Limb (tissue), 2 donors: Measurements from ENCODE around the gene PROSER3.
"Not testable (repeated sequence)": the region's sequence is repeated elsewhere in the genome, so short reads cannot be mapped to it uniquely, and the experiment has no call there.

ENCODE experiments used
- DNase-seq, 2 donors: peaks; one replicate each; pipeline ENCODE4 v3.0.0-alpha.2; 2016; ENCODE audit errors: extremely low spot score in 2 of 2

Gene PROSER3

DNA sequence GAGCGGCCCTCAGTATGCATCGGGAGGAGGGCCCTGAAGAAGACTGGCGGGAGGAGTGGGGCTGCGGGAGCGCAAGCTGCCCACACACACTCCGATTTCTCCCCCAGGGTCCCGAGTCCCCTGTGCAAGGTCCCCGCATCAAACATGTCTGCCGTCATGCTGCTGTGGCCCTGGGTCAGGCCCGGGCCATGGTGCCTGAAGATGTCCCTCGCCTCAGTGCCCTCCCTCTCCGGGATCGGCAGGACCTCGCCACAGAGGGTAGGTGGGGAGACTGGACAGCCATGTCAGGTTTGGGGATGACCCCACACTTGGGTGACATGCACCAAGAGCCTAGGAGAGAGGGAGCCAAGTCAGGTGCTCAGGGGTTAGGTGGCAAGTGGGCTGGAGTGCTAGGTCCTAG is 35.5 kb upstream of the PROSER3 start:
- DNase-seq, result peak in 1 of 2 donors; percentile 24

GRCh38 chr19:35722897-35723296 is 35.1 kb upstream of the PROSER3 start:
- no peak for DNase-seq

GRCh38 chr19:35723671-35724070 is 34.3 kb upstream of the PROSER3 start:
- no peak for DNase-seq

- DNase-seq, result not testable (repeated sequence)
These were observed 33.8 kb upstream of the PROSER3 start for GRCh38 chr19:35724132-35724531.

DNA sequence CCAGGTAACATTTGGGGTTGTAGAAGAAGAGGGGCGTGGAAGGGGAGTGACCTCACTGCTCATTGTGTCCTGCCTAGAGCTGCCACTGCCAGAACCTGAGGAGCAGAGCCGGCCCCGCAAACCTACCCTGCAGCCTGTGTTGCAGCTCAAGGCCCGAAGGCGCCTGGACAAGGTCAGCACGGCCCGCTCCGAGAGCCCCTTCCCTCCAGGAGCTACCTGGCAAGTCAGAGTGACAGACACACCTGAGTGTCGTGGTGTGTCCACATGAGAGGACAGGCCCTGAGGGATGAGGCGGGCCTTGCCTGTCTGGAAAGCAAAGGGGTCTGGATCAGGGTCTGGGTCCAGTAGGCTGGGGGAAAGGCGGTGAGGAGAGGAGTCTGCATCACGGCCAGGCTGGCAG is 33.4 kb upstream of the PROSER3 start:
- no peak for DNase-seq

DNA sequence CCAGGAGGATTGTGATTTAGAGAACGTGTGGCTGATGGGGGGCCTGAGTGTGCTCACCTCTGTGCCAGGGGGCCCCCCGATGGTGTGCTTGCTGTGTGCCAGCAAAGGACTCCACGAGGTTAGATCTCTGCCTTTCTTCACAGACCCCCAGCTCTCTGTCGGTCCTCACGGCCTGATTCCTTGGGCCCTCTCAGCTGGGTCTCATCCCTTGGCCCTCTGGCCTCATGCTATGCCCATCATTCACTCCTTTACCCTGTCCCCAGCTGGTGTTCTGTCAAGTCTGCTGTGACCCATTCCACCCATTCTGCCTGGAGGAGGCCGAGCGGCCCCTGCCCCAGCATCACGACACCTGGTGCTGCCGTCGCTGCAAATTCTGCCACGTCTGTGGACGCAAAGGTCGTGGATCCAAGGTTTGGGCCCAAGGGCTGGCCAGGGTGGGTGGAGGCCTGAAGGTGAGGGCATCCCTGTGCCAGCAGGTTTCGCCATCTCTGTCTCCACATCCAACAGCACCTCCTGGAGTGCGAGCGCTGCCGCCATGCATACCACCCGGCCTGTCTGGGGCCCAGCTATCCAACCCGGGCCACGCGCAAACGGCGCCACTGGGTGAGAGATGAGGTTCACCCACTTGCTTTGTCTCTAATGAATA is 32.6 kb upstream of the PROSER3 start:
- DNase-seq, result no peak

DNA sequence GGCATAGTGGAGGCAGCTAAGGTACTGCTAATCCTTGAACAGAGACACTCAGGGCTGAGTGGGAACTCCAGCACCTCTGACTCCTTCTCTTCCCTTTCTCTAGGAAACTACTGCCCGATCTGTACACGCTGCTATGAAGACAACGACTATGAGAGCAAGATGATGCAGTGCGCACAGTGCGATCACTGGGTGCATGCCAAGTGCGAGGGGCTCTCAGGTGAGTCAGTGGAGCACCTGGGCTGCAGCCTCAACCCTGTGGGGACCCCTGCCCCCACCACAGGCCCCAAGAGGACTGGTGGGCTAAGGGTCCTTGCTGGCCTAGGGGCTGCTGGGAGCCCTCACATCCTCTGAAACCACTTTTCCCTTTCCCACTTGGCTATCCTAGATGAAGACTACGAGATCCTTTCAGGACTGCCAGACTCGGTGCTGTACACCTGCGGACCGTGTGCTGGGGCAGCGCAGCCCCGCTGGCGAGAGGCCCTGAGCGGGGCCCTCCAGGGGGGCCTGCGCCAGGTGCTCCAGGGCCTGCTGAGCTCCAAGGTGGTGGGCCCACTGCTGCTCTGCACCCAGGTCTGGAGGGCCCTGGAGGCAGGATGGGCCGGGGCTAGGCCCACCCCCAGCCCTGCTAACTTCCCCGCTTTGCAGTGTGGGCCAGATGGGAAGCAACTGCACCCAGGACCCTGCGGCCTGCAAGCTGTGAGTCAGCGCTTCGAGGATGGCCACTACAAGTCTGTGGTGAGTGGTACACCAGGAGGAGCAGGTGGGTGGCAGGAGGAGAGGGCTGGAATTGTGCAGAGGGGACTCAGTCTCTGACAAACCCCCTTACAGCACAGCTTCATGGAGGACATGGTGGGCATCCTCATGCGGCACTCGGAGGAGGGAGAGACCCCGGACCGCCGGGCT is 30.7 kb upstream of the PROSER3 start:
- no peak for DNase-seq

- DNase-seq, result no peak
These were observed 29.8 kb upstream of the PROSER3 start for GRCh38 chr19:35727956-35728706.

- DNase-seq, result no peak
These were observed 29.0 kb upstream of the PROSER3 start for GRCh38 chr19:35729021-35729420.

DNA sequence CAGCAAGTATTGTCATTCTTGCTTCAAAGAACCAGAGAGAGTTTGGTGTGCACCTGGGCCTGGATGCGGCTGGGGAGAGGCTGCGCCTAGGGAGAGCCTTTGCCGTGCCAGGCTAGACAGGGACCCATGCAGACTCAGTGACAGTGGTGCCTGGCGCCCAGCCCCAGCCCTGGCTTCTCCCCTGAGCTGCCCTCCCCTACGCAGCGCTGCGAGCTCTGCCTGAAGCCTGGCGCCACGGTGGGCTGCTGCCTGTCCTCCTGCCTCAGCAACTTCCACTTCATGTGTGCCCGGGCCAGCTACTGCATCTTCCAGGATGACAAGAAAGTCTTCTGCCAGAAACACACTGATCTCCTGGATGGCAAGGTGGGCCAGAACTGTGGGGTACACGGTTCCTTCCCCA is 28.2 kb upstream of the PROSER3 start:
- no peak for DNase-seq

- no peak for DNase-seq
These were observed 27.6 kb upstream of the PROSER3 start for GRCh38 chr19:35730326-35730725.

GRCh38 chr19:35731353-35731752 is 26.6 kb upstream of the PROSER3 start:
- DNase-seq, result no peak

- no peak for DNase-seq
These were observed 26.1 kb upstream of the PROSER3 start for GRCh38 chr19:35731779-35732405.

DNA sequence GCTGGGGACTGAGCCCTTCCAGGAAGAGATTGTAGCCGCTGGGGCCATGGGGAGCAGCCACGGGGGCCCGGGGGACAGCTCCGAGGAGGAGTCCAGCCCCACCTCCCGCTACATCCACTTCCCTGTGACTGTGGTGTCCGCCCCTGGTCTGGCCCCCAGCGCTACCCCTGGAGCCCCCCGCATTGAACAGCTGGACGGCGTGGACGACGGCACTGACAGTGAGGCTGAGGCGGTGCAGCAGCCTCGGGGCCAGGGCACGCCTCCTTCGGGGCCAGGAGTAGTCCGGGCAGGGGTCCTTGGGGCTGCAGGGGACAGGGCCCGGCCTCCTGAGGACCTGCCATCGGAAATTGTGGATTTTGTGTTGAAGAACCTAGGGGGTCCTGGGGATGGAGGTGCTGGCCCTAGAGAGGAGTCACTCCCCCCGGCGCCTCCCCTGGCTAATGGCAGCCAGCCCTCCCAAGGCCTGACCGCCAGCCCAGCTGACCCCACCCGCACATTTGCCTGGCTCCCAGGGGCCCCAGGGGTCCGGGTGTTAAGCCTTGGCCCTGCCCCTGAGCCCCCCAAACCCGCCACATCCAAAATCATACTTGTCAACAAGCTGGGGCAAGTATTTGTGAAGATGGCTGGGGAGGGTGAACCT is 25.3 kb upstream of the PROSER3 start:
- no peak for DNase-seq

DNA sequence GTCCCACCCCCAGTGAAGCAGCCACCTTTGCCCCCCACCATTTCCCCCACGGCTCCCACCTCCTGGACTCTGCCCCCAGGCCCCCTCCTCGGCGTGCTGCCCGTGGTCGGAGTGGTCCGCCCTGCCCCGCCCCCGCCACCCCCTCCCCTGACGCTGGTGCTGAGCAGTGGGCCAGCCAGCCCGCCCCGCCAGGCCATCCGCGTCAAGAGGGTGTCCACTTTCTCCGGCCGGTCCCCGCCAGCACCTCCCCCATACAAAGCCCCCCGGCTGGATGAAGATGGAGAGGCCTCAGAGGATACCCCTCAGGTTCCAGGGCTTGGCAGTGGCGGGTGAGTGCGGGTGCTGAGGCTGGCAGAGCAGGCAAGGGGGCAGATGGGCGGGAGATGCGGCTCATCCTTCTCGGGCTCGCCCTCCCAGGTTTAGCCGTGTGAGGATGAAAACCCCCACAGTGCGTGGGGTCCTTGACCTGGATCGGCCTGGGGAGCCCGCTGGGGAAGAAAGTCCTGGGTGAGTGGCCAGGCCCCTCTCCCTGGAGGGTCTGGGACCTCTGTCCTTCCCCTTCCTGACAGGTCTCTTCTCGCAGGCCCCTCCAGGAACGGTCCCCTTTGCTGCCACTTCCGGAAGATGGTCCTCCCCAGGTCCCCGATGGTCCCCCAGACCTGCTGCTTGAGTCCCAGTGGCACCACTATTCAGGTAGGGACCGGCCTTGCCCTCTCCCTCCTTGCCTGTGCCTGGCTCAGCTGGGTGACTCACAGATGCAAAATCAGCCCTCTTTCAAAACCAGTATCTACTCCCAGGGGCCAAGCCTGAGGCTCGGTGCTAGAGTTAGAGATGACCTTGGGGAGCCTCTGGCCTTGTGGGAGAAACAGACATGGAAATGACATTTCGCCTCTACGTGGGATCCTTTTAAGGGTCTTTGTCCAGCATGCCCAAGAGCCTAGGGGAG is 24.5 kb upstream of the PROSER3 start:
- DNase-seq, result no peak

DNA sequence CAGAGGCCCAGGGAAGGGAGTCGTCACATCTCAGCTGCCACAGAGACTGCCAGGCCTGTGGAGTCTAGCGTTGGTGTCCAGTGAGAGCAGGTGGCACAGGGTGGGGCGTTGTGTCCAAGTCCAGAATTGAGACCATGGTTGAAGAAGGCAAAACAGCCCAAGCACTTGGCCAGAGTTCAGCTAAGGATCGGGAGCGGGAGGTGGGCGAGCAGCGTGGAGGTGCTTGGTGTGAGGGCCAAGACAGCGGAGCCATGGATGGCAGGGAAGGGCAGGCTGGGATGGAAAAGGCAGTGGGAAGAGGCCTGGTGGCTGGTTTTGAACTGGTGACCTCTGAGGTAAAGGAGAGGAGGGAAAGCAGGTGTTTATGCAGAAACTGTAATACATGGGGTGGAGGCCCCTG is 23.7 kb upstream of the PROSER3 start:
- DNase-seq, result no peak

DNA sequence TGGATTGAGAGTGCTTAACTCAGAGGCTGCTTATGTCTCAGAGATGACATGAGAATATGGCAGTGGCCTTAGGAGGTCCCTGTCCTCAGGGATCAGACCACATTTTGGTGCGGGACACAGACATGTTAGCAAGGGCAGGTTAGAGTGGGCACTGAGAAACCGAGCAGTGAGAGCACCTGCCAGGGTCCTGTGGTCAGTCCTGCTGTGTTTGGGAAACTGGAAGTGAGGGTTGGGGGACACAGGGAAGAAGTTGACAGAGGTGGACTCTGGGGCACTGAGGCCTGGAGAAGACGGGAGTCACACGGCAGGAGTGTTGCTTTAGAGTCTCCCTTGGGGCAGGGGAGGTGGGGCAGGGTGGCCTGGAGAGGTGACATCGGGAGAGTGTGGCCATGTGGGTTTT is 23.1 kb upstream of the PROSER3 start:
- no peak for DNase-seq

- DNase-seq, result no peak
These were observed 20.8 kb upstream of the PROSER3 start for GRCh38 chr19:35736913-35737886.
